Measurements from ENCODE around the gene EFCAB6.

DNA sequence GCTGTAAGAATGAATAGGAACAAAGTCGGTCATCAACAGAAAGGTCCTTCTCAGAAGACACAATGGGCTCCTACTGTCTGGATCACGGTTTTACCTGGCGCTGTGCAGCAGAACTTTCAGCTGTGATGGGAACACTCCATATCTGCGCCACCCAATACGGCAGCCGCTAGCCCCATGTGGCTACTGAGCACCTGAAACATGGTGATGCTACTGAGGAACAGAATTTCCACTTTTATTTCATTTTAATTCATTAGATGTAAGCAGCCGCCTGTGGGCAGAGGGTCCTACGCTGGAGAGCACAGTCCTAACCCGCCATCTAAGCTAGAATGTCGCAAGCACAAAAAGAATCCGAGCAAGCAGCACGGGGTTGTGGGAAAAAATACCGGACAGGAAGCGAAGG is 47.5 kb upstream of the EFCAB6 start:
- no peak for TF ChIP-seq ZNF253 (CRISPR knock-in tag; conservative IDR thresholded peaks at IDR 0.05)
- TF ChIP-seq POLR2A (conservative IDR thresholded peaks at IDR 0.05): no peak
- TF ChIP-seq CTCF (IDR thresholded peaks at IDR 0.05 in 2 of 3, conservative IDR thresholded peaks at IDR 0.05 in 1 of 3; ENCODE audit: insufficient read depth in 2 of 3, low read depth in 1 of 3, low read length in 3 of 3): no peak
- no peak for TF ChIP-seq SREBF2 (CRISPR knock-in tag; IDR thresholded peaks at IDR 0.05)
- no peak for TF ChIP-seq POLR2AphosphoS5 (IDR thresholded peaks at IDR 0.05; ENCODE audit: control insufficient read depth, insufficient read depth, low read depth, low read length)

All from K562 (cell line).